ENCODE results near the gene SNRNP40. TPM values are rescaled to one million over a fixed set of nuclear protein-coding genes. Genes with fewer than 3 reads are reported as not detected.

SNRNP40 gene
- total RNA-seq, 1 experiment from 2014 or later, result 103 TPM

DNA sequence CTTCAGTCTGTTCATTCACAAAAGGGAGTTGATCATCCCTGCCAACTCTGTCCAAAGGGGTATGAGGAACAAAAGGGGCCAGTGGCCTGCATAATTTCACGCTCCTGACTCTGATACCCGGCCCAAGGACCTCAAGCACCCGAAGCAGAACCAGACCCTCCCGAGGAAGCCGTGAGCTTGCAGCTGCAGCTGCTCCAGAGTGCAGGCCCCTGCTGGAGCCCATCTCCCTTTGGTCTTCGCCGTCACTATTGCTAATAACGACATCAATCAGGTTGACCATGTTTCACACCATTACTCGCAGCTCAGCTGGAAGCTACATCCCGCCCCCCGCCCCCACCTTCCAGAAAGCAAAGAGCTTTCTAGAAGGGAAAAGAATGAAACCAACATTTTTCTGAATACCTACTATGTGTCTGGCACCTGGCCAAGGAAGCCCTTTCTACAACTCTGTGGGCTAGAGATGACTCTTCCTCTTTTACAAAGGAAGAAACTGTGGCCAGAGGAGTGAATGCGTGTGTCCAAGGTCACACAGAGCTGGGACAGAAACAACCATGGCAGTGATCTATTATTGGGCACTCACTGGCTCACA lies 62.4 kb downstream of the SNRNP40 start:
- H3K4me3 Mint-ChIP-seq, result no peak overlapping the region

More for the DNA sequence above, 62.4 kb downstream of the SNRNP40 start:
- Mint-ChIP-seq H3K27ac (peak overlapping the region; percentile 49; the same call in 1 of the 2 replicates), H3K9me3 (no peaks in the 10 kb centered on the region), H3K4me1 (peaks cover 16% of the 10 kb centered on the region), H3K27me3 (ENCODE audit: low read depth) (peaks cover 14% of the 10 kb centered on the region), H3K36me3 (no peaks in the 10 kb centered on the region)
- ATAC-seq, result no peak
- TF ChIP-seq RORB (CRISPR knock-in tag; IDR thresholded peaks at IDR 0.05), result no peak
- no peak for TF ChIP-seq ZBTB21 (CRISPR knock-in tag; IDR thresholded peaks at IDR 0.05; ENCODE audit: borderline replicate concordance)
- TF ChIP-seq ZNF396 (CRISPR knock-in tag; IDR thresholded peaks at IDR 0.05; ENCODE audit: borderline replicate concordance), result no peak
- TF ChIP-seq, protein P1, sequence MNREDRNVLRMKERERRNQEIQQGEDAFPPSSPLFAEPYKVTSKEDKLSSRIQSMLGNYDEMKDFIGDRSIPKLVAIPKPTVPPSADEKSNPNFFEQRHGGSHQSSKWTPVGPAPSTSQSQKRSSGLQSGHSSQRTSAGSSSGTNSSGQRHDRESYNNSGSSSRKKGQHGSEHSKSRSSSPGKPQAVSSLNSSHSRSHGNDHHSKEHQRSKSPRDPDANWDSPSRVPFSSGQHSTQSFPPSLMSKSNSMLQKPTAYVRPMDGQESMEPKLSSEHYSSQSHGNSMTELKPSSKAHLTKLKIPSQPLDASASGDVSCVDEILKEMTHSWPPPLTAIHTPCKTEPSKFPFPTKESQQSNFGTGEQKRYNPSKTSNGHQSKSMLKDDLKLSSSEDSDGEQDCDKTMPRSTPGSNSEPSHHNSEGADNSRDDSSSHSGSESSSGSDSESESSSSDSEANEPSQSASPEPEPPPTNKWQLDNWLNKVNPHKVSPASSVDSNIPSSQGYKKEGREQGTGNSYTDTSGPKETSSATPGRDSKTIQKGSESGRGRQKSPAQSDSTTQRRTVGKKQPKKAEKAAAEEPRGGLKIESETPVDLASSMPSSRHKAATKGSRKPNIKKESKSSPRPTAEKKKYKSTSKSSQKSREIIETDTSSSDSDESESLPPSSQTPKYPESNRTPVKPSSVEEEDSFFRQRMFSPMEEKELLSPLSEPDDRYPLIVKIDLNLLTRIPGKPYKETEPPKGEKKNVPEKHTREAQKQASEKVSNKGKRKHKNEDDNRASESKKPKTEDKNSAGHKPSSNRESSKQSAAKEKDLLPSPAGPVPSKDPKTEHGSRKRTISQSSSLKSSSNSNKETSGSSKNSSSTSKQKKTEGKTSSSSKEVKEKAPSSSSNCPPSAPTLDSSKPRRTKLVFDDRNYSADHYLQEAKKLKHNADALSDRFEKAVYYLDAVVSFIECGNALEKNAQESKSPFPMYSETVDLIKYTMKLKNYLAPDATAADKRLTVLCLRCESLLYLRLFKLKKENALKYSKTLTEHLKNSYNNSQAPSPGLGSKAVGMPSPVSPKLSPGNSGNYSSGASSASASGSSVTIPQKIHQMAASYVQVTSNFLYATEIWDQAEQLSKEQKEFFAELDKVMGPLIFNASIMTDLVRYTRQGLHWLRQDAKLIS (CRISPR knock-in tag; IDR thresholded peaks at IDR 0.05; ENCODE audit: borderline replicate concordance), result no peak
- TF ChIP-seq NR2C2 (CRISPR knock-in tag; IDR thresholded peaks at IDR 0.05), result no peak
- TF ChIP-seq, protein P2, sequence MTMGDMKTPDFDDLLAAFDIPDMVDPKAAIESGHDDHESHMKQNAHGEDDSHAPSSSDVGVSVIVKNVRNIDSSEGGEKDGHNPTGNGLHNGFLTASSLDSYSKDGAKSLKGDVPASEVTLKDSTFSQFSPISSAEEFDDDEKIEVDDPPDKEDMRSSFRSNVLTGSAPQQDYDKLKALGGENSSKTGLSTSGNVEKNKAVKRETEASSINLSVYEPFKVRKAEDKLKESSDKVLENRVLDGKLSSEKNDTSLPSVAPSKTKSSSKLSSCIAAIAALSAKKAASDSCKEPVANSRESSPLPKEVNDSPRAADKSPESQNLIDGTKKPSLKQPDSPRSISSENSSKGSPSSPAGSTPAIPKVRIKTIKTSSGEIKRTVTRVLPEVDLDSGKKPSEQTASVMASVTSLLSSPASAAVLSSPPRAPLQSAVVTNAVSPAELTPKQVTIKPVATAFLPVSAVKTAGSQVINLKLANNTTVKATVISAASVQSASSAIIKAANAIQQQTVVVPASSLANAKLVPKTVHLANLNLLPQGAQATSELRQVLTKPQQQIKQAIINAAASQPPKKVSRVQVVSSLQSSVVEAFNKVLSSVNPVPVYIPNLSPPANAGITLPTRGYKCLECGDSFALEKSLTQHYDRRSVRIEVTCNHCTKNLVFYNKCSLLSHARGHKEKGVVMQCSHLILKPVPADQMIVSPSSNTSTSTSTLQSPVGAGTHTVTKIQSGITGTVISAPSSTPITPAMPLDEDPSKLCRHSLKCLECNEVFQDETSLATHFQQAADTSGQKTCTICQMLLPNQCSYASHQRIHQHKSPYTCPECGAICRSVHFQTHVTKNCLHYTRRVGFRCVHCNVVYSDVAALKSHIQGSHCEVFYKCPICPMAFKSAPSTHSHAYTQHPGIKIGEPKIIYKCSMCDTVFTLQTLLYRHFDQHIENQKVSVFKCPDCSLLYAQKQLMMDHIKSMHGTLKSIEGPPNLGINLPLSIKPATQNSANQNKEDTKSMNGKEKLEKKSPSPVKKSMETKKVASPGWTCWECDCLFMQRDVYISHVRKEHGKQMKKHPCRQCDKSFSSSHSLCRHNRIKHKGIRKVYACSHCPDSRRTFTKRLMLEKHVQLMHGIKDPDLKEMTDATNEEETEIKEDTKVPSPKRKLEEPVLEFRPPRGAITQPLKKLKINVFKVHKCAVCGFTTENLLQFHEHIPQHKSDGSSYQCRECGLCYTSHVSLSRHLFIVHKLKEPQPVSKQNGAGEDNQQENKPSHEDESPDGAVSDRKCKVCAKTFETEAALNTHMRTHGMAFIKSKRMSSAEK (CRISPR knock-in tag; IDR thresholded peaks at IDR 0.05; ENCODE audit: borderline replicate concordance), result no peak
- no peak for TF ChIP-seq NFATC4 (CRISPR knock-in tag; IDR thresholded peaks at IDR 0.05)
- TF ChIP-seq, protein P3, sequence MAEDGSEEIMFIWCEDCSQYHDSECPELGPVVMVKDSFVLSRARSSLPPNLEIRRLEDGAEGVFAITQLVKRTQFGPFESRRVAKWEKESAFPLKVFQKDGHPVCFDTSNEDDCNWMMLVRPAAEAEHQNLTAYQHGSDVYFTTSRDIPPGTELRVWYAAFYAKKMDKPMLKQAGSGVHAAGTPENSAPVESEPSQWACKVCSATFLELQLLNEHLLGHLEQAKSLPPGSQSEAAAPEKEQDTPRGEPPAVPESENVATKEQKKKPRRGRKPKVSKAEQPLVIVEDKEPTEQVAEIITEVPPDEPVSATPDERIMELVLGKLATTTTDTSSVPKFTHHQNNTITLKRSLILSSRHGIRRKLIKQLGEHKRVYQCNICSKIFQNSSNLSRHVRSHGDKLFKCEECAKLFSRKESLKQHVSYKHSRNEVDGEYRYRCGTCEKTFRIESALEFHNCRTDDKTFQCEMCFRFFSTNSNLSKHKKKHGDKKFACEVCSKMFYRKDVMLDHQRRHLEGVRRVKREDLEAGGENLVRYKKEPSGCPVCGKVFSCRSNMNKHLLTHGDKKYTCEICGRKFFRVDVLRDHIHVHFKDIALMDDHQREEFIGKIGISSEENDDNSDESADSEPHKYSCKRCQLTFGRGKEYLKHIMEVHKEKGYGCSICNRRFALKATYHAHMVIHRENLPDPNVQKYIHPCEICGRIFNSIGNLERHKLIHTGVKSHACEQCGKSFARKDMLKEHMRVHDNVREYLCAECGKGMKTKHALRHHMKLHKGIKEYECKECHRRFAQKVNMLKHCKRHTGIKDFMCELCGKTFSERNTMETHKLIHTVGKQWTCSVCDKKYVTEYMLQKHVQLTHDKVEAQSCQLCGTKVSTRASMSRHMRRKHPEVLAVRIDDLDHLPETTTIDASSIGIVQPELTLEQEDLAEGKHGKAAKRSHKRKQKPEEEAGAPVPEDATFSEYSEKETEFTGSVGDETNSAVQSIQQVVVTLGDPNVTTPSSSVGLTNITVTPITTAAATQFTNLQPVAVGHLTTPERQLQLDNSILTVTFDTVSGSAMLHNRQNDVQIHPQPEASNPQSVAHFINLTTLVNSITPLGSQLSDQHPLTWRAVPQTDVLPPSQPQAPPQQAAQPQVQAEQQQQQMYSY (CRISPR knock-in tag; IDR thresholded peaks at IDR 0.05), result no peak
- TF ChIP-seq, protein P4, sequence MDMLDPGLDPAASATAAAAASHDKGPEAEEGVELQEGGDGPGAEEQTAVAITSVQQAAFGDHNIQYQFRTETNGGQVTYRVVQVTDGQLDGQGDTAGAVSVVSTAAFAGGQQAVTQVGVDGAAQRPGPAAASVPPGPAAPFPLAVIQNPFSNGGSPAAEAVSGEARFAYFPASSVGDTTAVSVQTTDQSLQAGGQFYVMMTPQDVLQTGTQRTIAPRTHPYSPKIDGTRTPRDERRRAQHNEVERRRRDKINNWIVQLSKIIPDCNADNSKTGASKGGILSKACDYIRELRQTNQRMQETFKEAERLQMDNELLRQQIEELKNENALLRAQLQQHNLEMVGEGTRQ (CRISPR knock-in tag; IDR thresholded peaks at IDR 0.05), result no peak
- TF ChIP-seq ETV6 (CRISPR knock-in tag; IDR thresholded peaks at IDR 0.05), result no peak
- CTCF ChIA-PET, result interaction anchor here (0.6 to 2.7 kb wide), 4 partner anchors 40 to 62 kb away, joined by 3 to 7 read pairs (median 4); partner anchors contain the start of genes SNRNP40 and ZCCHC17
- no peak for DNase-seq (ENCODE audit: low spot score)
- POLR2A ChIA-PET, result no interaction called here

Measured in WTC11 (cell line).